ENCODE measurements around the gene CDH15.

- no peak for TF ChIP-seq POLR2AphosphoS5 (IDR thresholded peaks at IDR 0.05; ENCODE audit: low read depth, low read length)
- TF ChIP-seq CTCF (IDR thresholded peaks at IDR 0.05 in 2 of 3, conservative IDR thresholded peaks at IDR 0.05 in 1 of 3; ENCODE audit: borderline replicate concordance in 1 of 3, insufficient read depth in 1 of 3, low read depth in 2 of 3, low read length in 2 of 3), result no peak
- TF ChIP-seq EZH2 (IDR thresholded peaks at IDR 0.05), result no peak
- no peak for TF ChIP-seq ELF1 (IDR thresholded peaks at IDR 0.05; ENCODE audit: borderline replicate concordance, low read depth)
- no peak for TF ChIP-seq POLR2A (IDR thresholded peaks at IDR 0.05; ENCODE audit: borderline replicate concordance, extremely low read depth, insufficient read depth, insufficient read length)
- TF ChIP-seq, protein P1, sequence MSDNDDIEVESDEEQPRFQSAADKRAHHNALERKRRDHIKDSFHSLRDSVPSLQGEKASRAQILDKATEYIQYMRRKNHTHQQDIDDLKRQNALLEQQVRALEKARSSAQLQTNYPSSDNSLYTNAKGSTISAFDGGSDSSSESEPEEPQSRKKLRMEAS (IDR thresholded peaks at IDR 0.05), result no peak
Observed at GRCh38 chr16:89197633-89198416, 26.3 kb downstream of the CDH15 start.

All from HCT116 (cell line).